ENCODE data around the gene SPCS2.
"Not testable (repeated sequence)": the region's sequence is repeated elsewhere in the genome, so short reads cannot be mapped to it uniquely, and the experiment has no call there.

SPCS2 gene

DNA sequence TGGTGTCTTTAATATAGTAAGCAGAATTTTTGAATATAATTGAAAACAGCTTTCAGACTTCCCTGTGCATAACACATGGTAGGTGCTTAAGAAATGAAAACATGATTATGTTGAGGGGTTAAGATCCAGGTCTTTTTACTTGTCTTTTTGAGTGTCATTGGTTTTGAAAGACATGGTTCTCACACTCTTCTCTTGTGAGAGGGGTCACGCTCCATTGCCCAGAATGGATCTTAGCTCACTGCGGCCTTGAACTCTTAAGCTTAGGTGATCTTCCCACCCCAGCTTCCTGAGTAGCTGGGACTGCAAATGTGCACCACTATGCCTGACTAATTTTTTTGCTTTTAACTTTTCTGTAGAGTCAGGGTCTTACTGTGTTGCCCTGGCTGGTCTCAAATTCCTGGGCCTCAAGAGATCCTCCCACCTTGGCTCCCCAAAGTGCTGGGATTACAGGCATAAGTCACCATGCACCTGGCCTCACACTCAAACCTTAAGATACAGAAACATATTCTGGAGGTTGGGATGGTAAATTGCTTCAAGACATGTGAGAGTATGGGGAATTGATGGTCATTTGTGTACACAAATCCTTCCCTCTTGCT is 1.4 kb downstream of the SPCS2 start:
- no peak for DNase-seq

DNA sequence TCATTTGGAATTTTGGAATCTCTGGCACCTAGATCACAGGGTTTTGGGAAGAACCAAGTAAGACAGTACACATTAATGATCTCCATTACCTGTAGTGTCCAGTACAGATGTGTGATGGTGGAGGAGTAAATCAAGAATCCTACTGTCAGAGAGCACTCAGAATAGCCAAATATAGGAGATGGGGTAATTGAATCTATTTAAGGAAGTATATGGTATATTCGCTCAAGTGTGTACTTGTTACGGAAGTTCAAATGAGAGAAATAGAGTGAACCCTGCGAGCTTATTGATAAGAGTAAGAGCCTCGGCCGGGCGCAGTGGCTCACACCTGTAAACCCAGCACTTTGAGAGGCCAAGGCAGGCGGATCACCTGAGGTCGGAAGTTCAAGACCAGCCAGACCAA is 2.2 kb downstream of the SPCS2 start:
- DNase-seq: no peak

GRCh38 chr11:74952752-74953151 is 3.7 kb downstream of the SPCS2 start:
- no peak for DNase-seq

- no peak for DNase-seq
Measured at GRCh38 chr11:74953451-74953850, 4.4 kb downstream of the SPCS2 start.

GRCh38 chr11:74954199-74954598 is 5.1 kb downstream of the SPCS2 start:
- DNase-seq: no peak

DNA sequence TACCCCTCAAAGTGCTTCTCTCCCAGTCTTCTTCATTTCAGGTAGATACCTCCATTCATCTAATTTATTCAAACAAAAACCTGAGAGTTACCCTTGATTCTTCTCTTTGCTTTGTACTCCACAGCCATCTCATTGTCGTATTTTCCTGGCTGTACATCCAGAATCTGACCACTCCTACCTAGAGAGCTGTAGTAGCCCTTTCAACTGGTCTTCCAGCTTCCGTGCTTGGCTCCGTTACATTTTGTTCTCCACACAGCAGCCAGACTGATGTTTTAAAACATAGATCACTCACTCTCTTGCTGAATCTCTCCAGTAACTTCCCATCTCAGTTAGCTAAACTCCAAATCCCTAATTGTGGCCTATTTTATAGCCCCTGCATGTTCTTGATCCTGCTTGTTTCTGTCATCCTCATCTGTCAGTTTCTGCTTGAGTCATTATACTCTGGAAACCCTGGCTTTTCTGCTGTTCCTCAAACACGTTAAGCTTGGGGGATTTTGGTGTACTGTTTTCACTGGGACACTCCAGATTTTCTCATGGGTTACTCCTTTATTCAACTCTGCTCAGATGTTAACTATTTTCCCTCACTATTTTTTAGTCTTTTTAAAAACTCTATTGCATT is 7.4 kb downstream of the SPCS2 start:
- no peak for DNase-seq

DNA sequence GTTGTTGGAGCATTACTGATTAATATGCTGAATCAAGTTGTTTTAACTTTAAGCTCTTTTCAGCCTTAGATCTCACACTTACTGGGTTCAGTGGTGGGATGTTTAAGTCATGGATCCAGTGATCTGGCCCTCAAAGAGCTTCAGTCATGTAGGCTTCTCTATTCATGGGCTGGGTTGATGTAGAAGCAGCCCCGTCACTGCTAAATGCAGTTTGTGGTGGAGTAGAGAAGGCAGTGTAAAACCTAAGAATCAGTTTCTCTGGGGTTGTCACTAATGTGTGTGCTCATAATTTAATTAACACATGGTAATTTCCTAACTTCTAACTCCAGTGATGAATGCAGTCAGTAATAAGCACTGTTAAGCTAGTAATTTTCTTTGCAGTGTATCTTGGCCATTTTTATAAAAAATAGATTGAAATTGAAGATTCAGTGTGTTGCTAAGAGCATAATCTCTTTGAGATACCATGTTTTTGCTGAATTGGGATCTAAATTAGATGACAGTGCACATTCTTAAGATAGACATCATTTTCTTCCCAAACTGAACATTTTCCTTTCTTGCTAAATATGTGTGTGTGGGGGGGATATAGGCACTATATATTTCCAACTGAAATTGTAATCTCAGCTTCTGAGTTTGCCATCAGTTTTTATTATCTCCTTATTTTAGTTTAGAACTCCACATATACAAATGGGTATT is 9.0 kb downstream of the SPCS2 start:
- DNase-seq: no peak

DNA sequence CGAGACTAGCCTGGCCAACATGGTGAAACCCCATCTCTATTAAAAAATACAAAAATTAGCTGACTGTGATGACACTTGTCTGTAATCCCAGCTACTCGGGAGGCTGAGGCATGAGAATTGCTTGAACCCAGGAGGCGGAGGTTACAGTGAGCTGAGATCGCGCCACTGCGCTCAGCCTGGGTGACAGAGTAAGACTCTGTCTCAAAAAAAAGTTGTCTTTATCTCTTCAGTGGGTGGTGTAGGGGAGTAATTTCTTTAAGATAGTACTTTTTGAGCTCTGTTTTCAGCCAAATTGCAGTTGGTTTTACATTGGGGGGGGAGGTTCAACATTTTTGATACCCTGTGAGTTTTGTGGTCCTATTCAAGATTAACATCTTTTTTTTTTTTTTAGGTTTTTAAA is 11.1 kb downstream of the SPCS2 start:
- DNase-seq: not testable (repeated sequence)

DNA sequence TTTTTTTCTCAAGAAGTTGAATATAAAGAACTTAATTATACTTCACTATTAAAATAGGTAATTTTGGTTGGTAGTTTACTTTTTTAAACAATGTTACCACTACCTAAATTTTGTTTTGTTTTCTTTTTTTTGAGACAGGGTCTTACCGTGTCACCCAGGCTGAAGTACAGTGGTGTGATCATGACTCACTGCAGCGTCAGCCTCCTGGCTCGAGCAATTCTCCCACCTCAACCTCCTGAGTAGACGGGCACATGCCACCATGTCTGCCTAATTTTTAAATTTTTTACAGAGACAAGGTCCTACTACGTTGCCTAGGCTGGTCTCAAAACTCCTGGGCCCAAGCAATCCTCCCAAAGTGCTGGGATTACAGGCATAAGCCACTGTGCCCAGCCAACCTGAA is 17.6 kb downstream of the SPCS2 start:
- no peak for DNase-seq

DNA sequence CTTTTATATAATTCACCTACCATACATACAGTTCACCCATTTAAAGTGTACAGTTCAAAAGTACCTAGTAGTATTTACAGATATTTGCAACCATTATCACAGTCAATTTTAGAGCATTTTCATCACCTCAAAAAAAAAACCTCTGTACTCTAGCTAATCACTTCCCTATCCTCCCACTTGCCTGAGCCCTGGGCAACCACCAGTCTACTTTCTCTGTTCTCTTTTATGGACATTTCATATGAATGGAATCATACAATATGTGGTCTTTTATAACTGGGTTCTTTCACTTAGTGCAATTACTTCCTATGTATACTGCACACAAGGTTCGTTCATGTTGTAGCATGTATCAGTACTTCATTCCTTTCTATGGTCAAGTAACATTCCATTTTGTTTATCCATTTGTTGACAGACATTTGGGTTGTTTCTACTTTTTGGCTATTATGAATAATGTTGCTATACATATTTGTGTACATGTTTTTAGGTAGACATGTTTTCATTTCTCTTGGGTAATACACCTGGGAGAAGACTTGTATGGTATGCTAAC is 21.9 kb downstream of the SPCS2 start:
- DNase-seq: no peak

DNA sequence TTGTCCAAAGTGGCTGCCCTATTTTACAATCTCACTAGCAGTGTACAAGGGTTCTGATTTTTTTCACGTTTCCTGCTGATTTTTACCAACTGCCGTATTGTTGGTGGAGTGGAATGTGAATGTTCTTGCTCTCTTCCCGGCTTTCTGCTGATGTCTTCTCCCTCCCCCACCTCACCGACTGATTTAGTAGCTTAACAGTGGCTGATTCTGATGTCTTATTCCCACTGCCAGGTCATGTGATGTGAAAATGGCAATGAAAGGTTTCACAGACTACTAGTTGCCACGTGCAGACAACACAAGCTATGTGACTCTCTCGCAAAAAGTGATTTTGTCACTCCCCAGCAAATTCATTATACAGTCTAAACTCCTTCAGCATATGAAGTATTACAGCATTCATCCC is 22.4 kb downstream of the SPCS2 start:
- DNase-seq: no peak

DNA sequence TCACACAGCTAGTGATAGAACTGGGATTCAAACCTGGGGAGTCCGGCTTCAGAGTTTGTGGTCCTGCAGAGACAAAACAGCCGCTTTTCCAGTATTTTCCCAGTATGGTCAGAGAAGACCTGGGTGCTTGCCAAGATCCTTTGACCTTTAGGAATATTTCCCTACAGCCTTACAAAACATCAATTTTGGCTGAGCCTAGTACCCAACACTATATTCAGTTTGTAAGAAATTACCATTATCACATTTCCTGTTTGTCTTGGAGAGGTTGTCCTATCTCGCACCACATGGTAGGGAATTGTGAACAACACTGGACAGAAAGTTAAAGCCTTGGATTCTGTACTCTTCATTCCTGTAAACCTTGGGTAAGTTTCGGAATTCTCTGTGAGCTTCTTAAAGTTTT is 29.0 kb downstream of the SPCS2 start:
- DNase-seq: no peak

DNA sequence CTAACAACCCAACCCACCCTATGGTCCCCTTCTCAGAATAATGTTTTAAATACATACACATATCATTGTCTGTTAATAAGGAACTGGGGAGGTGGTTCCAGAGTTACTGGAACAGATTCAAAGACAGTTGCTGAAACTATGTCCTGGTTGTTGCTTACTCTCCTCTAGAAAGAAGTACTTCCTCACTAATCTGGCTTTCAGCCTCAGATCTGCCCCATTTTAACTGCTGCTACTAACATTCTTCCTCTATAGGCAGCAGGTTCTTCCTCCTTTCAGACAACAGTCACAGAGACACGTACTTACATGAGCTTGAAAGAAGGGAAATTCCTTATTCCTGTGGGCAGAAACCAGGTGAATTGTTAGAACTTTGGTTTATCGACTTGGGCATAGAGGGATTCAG is 31.6 kb downstream of the SPCS2 start:
- no peak for DNase-seq

GRCh38 chr11:74981888-74982287 is 32.8 kb downstream of the SPCS2 start:
- DNase-seq: no peak

- no peak for DNase-seq
Measured at GRCh38 chr11:74984070-74984469, 35.0 kb downstream of the SPCS2 start.

GRCh38 chr11:74984730-74985129 is 35.7 kb downstream of the SPCS2 start:
- no peak for DNase-seq

DNA sequence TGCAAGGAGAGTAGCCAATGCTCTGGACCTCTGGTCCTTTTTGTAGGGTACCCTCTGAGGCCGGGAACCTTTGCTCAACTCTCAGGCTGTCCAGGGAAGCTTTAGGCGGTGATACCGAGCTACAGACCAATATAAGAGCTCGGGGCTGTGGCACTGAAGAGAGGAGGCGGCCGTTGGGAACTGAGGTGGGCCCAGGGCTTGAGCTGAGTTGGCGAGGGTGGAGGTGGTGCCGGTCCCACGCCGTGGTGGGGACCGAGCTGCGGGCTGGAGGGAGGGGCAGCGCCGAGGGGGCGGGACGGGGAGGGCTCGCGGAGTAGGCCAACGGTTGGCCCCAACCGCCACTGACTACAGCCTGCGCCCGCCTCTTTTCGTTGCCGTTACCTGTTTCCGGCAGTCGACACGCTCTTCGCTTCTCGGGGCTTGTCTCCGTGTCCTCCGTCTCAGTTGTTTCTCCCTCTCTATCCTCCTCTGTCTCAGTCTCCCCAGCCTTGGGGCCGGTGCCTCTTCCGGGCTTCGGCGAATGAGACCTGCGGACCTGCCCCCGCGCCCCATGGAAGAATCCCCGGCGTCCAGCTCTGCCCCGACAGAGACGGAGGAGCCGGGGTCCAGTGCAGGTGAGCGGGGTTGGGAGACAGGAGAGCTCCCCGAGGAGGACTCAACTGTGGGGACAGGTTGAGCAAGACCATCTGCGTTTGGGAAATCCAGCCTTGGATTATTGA is 39.6 kb downstream of the SPCS2 start, which contains the start of gene NEU3:
NEU3 (plus strand) TSS at position 393 of the 719 bp plus-strand sequence; CDS start at position 521, 128 bp downstream.
- peak; percentile 91 for DNase-seq

- DNase-seq: peak; percentile 3
Measured at GRCh38 chr11:74989260-74989638, 40.2 kb downstream of the SPCS2 start.

GRCh38 chr11:74990150-74990549 is 41.1 kb downstream of the SPCS2 start:
- DNase-seq: not testable (repeated sequence)

DNA sequence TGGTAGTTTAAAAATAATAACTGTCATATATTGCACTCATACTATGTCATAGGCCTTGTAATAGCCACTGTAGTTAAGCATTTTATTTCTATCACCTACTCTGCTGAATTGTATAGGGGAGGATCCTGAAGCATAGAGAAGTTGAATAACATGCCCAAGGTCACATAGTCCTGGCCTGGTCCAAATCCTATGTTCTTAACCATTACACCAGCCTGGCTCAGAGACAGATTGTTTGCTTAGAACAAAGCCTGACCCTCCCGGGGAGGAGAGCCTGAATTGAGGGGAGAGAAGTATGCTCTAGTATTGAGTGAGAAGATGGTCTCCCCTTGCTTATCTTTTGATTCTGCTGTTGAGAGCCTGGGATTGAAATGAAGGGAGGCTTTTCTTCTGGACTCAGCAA is 41.9 kb downstream of the SPCS2 start:
- DNase-seq: no peak

DNA sequence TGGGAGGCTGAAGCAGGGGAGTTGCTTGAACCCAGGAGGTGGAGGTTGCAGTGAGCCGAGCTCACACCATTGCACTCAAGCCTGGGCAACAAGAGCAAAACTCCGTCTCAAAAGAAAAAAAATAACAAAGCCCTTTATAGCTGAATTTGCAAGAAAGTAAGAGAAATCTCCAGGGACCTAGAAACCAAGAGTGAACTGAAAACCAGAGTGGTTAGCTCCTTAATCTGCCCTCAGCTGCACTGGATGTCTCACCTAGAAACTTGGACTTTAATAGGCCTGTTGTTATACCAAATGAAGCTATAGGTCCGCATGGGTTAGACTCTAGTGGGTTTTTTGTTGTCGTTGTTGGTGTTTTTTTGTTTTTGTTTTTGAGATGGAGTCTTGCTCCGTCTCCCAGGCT is 43.8 kb downstream of the SPCS2 start:
- no peak for DNase-seq

- DNase-seq: no peak
Measured at GRCh38 chr11:75000975-75001354, 51.9 kb downstream of the SPCS2 start.

- DNase-seq: no peak
Measured at GRCh38 chr11:75001686-75002085, 52.6 kb downstream of the SPCS2 start.

DNA sequence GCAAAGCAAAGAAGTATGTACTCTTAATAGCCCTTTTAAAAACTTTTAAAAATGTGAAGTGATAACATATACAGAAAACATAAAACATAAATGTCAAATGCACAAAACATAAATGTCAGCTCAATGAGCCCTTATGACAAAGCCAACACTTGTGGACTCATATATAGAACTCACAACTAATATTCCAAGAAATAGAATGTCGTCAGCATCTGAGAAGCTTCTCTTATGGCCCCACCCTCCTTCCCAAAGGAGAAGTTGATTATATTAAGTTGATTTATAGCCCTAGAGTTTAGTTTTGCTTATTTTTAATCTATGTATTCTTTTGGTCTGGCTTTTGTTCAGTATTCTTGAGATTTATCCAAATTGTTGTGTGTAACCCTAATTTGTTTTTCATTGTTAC is 53.5 kb downstream of the SPCS2 start:
- DNase-seq: no peak
